Astrocyte (in vitro differentiated cells and primary cell): ENCODE data around the gene KCTD21.

Experiments used
- EZH2 ChIP-seq: IDR thresholded peaks from 2 replicates; pipeline ENCODE4 v1.6.1; 2012; ENCODE audit warnings: mild to moderate bottlenecking, low read length, inconsistent platforms; ENCODE audit not compliant: insufficient read depth
- TF ChIP-seq, protein P1 (sequence below): IDR thresholded peaks from 2 replicates; pipeline ENCODE4 v1.5.1; 2011; ENCODE audit warnings: low read depth, mild to moderate bottlenecking, inconsistent platforms, low read length, moderate library complexity; ENCODE audit not compliant: insufficient read depth

DNA sequence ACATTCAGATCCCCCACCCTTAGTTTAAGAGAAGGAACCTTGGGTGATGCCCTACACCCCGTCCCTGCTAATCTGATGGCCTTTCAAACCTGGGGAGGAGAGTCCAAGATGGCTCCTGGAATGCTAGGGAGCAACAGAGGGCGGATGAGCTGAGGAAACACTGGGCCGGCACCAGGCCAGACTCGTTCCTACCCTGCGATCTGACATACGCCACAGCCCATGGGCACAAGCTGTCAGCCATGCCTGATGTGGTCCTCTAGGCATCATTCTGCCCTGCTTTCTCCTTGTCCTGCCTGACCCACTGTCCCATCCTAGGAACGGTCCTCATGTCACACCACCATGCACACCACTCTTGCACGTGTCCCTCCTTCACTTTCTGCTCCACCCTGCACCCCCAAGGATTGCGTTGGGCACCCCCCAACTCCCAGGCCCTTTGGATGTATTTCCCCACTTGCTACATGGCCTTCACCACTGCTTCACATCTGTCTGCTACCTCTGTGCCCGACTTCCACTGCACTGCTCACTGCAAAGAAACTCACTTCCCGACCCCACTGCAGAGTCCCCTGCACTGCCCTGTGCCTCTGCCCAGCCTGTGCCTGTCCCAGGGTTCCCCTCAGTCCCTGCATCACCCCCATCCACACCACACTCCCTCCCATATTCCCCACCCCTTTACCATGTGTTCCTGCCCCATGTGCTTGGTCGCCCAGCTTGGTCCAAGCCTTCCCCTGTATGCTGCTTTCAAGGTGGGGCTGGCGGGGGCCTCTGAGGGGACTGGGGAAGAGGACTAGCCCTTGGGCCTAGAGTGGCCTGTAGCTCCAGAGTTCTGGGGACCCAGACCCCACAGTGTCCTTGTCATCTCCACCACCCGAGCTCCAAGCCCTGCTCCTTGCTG, 29.5 kb upstream of the KCTD21 start:
- TF ChIP-seq, protein P1, sequence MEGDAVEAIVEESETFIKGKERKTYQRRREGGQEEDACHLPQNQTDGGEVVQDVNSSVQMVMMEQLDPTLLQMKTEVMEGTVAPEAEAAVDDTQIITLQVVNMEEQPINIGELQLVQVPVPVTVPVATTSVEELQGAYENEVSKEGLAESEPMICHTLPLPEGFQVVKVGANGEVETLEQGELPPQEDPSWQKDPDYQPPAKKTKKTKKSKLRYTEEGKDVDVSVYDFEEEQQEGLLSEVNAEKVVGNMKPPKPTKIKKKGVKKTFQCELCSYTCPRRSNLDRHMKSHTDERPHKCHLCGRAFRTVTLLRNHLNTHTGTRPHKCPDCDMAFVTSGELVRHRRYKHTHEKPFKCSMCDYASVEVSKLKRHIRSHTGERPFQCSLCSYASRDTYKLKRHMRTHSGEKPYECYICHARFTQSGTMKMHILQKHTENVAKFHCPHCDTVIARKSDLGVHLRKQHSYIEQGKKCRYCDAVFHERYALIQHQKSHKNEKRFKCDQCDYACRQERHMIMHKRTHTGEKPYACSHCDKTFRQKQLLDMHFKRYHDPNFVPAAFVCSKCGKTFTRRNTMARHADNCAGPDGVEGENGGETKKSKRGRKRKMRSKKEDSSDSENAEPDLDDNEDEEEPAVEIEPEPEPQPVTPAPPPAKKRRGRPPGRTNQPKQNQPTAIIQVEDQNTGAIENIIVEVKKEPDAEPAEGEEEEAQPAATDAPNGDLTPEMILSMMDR: no peak
- TF ChIP-seq EZH2: no peak
